GM20431 (cell line): Measurements from ENCODE around the gene PLXDC1.
"Not testable (repeated sequence)": the region's sequence is repeated elsewhere in the genome, so short reads cannot be mapped to it uniquely, and the experiment has no call there.

Source experiments
- in situ Hi-C: fragments of 300-500 bp; cut with MseI, MboI; formaldehyde crosslinking; loops from one replicate; pipeline ENCODE4 v1.15.0; 2020; ENCODE audit warnings: low sequenced_read_pairs; ENCODE audit not compliant: unreplicated experiment

The PLXDC1 gene

DNA sequence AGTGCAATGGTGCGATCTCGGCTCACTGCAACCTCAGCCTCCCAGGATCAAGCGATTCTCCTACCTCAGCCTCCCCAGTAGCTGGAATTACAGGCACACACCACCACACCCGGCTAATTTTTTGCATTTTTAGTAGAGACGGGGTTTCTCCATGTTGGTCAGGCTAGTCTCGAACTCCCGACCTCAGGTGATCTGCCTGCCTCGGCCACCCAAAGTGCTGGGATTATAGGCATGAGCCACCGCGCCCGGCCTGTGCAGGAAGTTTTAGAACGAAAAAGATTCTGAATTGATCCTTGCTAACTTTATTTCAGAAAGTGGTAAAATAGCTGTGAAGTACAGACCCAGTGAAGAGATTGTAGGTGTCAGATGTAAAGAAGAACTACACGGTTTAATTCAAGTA is 125.1 kb downstream of the PLXDC1 start:
- in situ Hi-C loops, result not testable (repeated sequence)

DNA sequence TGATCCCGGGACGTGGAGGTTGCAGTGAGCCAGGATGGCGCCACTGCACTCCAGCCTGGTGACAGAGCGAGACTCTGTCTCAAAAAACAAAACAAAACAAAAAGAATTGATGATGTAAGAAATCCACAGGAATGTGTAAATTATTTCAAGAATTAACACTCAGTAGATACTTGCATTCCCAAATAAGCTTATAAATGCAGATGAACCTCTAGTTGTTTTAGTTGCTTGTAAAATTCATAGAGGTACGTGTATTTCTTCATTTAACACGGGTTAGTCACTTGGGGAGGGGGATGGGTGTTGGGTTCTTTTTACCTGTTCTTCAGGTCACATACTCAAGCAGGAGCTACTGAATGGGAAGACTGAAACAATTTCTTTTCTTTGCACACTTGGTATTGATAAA is 128.5 kb downstream of the PLXDC1 start:
- in situ Hi-C loops, result no loop called here

DNA sequence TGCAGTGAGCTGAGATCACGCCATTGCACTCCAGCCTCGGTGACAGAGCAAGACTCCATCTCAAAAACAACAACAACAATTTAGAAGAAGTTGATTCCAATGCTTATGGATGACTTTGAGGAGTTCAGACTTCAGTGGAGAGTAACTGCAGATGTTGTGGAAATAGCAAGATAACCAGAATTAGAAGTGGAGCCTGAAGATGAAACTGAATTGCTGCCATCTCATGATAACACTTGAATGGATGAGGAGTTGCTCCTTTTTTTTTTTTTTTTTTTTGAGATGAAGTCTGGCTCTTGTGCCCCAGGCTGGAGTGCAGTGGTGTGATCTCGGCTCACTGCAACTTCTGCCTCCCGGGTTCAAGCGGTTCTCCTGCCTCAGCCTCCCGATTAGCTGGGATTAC is 131.4 kb downstream of the PLXDC1 start:
- in situ Hi-C loops, result not testable (repeated sequence)

DNA sequence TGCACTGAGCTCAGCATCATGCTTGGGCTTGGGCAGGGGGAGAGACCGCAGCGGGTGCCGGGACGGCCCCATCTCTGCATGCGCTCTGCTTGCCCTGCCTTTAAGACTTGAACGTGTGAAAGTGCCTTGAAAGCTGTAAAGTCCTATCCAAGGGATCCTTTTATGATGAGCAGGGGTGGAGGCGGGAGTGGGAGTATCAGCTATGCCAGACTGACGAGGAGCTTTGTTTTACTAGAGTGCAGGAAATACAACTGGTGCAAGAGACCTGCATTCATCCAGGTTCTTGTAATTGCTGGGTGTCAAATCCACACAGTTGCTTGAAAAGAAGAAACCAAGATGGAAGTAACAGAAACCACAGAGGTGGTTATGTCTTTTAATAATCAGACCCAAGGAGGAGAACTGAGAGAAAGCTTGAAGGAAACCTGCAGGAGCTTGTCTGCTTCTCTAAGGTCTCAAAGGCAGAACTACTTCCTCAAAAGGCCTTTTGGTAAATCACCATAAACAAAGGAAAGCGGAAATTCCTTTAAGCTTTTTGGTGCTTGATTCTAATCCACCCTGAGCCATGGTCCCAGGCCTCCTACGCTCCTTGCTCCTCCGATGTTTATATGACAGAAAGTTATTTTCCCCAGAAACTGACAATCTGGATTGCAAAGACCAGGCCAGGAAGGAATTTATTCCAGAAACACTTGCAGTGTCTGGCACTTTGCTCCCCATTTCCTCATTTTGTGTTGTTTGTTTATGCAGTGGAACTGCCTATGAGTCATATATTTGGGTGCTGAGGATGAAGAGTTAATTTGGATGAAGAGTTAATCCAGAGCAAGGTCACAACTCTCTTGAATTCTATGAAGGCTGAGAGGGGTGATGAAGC is 132.9 kb downstream of the PLXDC1 start:
- in situ Hi-C loops, result no loop called here

DNA sequence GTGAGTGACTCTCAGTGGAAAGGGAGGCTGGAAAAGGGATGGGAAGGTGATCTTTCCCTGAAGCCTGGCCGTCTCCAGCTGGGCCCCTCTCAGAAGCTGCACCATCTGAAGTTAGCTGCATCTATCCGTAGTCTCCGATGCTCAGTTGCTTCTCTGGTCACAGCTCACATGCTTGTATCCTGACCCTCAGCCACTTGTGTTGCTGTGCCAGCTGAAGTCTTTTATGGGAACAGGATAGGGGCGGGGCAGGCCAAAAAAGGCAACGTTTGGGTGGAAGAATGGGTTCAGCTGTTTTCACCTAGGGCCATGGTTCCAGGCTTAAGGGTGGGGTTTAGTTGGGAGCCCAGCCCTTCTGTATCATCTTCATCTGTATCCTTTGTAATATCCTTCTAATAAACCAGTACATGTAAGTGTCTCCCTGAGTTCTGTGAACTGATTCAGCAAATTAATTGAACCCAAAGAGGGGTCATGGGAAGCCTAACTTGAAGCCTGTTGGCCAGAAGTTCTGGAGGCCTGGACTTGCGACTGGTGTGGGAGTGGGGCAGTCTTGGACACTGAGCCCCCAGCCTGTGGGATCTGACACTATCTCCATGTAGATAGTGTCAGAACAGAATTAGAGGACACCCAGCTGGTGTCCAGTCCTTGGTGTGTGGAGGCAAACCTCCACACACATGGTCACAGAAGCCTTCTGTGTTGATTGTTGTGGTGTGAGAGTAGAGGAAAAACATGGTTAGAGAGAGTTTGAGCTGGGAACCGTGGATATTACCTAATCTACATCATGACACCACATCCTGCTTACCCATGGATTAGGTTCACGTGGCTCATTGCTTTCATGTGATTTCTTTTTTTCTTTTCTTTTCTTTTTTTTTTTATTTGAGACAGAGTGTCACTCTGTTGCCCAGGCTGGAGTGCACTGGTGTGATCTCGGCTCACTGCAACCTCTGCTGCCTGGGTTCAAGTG is 135.0 kb downstream of the PLXDC1 start:
- in situ Hi-C loops, result no loop called here

DNA sequence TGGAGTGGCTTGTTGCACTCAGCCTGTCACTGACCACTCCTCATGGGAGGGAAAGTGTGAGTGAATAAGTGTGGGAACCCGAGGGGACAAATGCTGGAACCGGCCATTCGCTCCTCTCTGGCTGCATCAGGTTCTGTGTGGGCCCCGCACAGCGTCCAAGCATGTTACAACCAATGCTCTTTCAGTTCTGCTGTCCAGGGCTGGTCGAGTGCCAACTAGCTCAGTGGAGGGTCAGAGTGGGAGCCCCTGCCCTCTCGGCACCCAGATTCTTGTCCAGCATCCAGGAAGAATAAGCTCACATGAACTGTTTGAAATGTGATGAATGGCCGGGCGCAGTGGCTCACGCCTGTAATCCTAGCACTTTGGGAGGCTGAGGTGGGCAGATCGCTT is 135.9 kb downstream of the PLXDC1 start:
- in situ Hi-C loops, result no loop called here

DNA sequence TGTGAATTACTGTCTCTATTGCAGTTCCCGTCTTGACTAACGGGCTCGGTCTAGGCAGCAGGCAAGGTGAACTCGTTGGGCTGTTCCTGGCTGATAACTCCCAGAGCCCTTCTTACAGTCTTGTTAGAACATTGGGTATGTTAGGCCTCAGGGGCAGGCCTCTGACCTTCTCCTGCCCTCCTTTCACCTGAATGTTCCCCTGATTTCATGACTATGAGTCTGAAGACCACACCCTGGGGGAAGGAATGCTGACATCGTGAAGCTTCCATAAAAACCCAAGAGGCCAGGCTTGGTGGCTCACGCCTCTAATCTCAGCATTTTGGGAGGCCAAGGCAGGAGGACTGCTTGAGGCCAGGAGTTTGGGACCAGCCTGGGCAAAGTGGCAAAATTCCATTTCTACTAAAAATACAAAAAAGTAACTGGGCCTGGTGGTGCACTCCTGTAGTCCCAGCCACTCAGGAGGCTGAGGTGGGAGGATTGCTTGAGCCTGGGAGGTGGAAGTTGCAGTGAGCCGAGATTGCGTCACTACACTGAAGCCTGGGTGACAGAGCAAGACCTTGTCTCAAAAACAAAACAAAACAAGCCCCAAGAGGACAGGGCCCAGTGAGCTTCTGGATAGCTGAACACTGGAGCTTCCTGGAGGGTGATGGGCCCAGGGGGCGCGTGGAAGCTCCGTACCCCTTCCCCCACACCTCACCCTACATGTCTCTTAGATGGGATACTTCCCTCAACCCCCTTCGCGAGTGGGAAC is 136.5 kb downstream of the PLXDC1 start:
- in situ Hi-C loops, result no loop called here

DNA sequence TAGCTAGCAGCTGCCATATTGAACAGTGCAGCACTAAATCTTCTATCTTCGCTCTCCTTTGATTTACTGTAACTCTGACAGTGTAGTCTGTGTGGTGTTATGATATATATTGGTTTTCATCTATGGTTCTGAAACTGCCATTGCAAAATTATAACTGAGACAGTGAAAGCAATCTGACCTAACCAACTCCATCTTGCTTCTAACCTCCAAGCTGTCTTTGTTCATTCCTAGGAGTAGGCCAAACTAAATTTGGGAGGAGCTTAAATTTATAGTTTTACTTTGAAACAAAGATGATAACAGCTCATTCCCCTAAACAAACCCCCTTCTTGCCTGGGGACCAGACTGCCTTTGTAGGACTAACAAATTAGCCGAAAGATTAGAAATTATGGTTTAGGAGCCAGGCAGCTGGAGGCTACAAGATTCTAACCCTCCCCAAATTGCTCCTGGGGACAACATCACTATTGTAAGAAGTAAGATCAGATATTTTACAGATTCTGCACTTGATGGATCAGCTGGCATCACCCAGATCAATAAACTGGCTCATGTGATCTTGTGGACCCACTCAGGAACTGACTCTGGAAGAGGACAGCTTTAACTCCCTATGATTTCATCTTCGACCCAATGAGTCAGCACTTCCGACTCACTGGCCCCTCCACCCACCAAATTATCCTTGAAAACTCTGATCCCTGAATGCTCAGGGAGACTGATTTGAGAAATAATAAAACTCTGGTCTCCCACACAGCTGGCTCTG is 137.2 kb downstream of the PLXDC1 start:
- in situ Hi-C loops, result no loop called here
